SK-N-SH treated with all-trans-retinoic acid at 6 μM for 48 hours (cell line): ENCODE results near the gene UPK1B.

Experiments used
- ARNTL ChIP-seq: fragments of 450-650 bp; formaldehyde crosslinking; IDR thresholded peaks from 2 replicates; pipeline ENCODE4 v1.5.0; 2020; ENCODE audit warnings: low read depth, mild to moderate bottlenecking, moderate library complexity, borderline replicate concordance
- CSDC2 ChIP-seq: fragments of 250-450 bp; sonication (Bioruptor Pico); IDR thresholded peaks from 2 replicates; pipeline ENCODE4 v1.5.0; 2020; ENCODE audit warnings: mild to moderate bottlenecking, moderate library complexity
- ESRRG ChIP-seq: fragments of 250-450 bp; sonication (Bioruptor Pico); IDR thresholded peaks from 2 replicates; pipeline ENCODE4 v1.6.1; 2021; ENCODE audit warnings: mild to moderate bottlenecking
- GLIS3 ChIP-seq: fragments of 250-450 bp; sonication (Bioruptor Pico); IDR thresholded peaks from 2 replicates; pipeline ENCODE4 v1.5.0; 2020; ENCODE audit warnings: mild to moderate bottlenecking, moderate library complexity
- SNAI2 ChIP-seq: fragments of 250-450 bp; sonication (Bioruptor Pico); IDR thresholded peaks from 2 replicates; pipeline ENCODE4 v1.5.0; 2020; ENCODE audit warnings: mild to moderate bottlenecking, moderate library complexity
- TCF4 ChIP-seq: fragments of 250-450 bp; sonication (Bioruptor Pico); IDR thresholded peaks from 2 replicates; pipeline ENCODE4 v1.8.0; 2021; ENCODE audit warnings: mild to moderate bottlenecking, moderate library complexity, borderline replicate concordance
- ZFP3 ChIP-seq: fragments of 250-450 bp; sonication (Bioruptor Pico); IDR thresholded peaks from 2 replicates; pipeline ENCODE4 v1.5.0; 2020; ENCODE audit warnings: mild to moderate bottlenecking, moderate library complexity
- ZFP30 ChIP-seq: fragments of 450-650 bp; formaldehyde crosslinking; IDR thresholded peaks from 2 replicates; pipeline ENCODE4 v1.5.0; 2022; ENCODE audit warnings: mild to moderate bottlenecking, moderate library complexity
- ZNF565 ChIP-seq: fragments of 450-650 bp; formaldehyde crosslinking; conservative IDR thresholded peaks from 2 replicates; pipeline ENCODE4 v1.5.0; 2020; ENCODE audit warnings: low read depth, mild to moderate bottlenecking, moderate library complexity
- TF ChIP-seq, protein P1 (sequence below): fragments of 250-450 bp; sonication (Bioruptor Pico); IDR thresholded peaks from 2 replicates; pipeline ENCODE4 v1.5.0; 2020; ENCODE audit warnings: mild to moderate bottlenecking, moderate library complexity
- TF ChIP-seq, protein P2 (sequence below): fragments of 250-450 bp; sonication (Bioruptor Pico); IDR thresholded peaks from 2 replicates; pipeline ENCODE4 v1.8.0; 2020; ENCODE audit warnings: mild to moderate bottlenecking, moderate library complexity, borderline replicate concordance

DNA sequence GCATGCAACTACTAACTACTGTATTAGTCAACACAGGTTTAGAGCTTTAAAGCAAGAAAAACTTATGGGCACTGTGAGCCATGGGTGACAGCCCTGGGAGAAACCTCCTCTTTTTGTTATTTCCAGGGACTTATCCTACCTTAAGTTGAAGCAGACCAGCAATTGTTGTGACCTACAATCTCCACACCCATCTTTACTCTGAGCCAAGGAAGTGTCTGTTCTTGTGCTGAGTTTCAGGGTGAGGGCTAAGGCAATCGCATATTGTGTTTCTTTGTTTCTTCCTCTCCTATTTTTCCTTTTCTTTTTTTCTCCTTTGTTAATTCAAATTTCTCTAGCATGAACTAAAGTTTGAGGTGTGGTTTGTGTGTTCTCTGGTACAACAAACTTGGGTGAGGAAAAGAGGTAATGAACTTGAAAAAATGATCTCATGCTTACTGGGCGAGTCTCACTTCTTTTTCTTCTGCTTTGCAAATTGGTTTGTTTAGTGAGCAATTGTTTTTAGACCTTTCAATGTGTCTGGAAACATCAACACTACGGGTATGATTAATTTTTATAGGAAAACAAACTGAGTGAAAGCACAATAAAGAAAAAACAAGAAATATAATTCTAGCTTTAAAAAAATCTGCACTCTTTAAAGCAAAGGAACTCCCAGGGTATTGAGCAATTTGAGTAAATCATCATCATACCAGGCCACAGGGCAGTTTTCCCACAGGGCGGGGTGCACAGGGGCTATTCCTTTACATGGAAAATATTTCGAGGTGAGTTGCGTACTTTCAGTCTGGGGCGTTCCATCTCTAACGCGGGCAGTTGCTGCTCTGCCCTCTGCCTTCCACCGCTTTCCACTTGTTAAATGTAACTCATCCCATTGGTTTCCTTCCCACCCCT is 2.7 kb downstream of the UPK1B start:
- TF ChIP-seq, protein P1, sequence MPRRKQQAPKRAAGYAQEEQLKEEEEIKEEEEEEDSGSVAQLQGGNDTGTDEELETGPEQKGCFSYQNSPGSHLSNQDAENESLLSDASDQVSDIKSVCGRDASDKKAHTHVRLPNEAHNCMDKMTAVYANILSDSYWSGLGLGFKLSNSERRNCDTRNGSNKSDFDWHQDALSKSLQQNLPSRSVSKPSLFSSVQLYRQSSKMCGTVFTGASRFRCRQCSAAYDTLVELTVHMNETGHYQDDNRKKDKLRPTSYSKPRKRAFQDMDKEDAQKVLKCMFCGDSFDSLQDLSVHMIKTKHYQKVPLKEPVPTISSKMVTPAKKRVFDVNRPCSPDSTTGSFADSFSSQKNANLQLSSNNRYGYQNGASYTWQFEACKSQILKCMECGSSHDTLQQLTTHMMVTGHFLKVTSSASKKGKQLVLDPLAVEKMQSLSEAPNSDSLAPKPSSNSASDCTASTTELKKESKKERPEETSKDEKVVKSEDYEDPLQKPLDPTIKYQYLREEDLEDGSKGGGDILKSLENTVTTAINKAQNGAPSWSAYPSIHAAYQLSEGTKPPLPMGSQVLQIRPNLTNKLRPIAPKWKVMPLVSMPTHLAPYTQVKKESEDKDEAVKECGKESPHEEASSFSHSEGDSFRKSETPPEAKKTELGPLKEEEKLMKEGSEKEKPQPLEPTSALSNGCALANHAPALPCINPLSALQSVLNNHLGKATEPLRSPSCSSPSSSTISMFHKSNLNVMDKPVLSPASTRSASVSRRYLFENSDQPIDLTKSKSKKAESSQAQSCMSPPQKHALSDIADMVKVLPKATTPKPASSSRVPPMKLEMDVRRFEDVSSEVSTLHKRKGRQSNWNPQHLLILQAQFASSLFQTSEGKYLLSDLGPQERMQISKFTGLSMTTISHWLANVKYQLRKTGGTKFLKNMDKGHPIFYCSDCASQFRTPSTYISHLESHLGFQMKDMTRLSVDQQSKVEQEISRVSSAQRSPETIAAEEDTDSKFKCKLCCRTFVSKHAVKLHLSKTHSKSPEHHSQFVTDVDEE (CRISPR knock-in tag): no peak
- TF ChIP-seq TCF4 (CRISPR knock-in tag): no peak
- TF ChIP-seq, protein P2, sequence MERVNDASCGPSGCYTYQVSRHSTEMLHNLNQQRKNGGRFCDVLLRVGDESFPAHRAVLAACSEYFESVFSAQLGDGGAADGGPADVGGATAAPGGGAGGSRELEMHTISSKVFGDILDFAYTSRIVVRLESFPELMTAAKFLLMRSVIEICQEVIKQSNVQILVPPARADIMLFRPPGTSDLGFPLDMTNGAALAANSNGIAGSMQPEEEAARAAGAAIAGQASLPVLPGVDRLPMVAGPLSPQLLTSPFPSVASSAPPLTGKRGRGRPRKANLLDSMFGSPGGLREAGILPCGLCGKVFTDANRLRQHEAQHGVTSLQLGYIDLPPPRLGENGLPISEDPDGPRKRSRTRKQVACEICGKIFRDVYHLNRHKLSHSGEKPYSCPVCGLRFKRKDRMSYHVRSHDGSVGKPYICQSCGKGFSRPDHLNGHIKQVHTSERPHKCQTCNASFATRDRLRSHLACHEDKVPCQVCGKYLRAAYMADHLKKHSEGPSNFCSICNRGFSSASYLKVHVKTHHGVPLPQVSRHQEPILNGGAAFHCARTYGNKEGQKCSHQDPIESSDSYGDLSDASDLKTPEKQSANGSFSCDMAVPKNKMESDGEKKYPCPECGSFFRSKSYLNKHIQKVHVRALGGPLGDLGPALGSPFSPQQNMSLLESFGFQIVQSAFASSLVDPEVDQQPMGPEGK (CRISPR knock-in tag): no peak
- no peak for TF ChIP-seq ZFP30 (CRISPR knock-in tag)
- no peak for TF ChIP-seq CSDC2 (CRISPR knock-in tag)
- TF ChIP-seq ZFP3: no peak
- TF ChIP-seq SNAI2 (CRISPR knock-in tag): no peak
- no peak for TF ChIP-seq ESRRG
- no peak for TF ChIP-seq ZNF565 (CRISPR knock-in tag)
- TF ChIP-seq ARNTL (CRISPR knock-in tag): no peak
- no peak for TF ChIP-seq GLIS3 (CRISPR knock-in tag)
